Karpas-422 (cell line): ENCODE measurements around the gene TMEM271. TPM values are rescaled to one million over a fixed set of nuclear protein-coding genes. Genes with fewer than 3 reads are reported as not detected.

ENCODE experiments used
- DNase-seq: peaks from one replicate; pipeline ENCODE4 v3.0.0-alpha.2; 2015
- H2AFZ ChIP-seq: fragments of 200-600 bp; sonication (generic); 2 replicates; pipeline ENCODE4 v1.6.1; 2014; ENCODE audit warnings: antibody characterized with exemption, low read length, mixed read lengths
- H3K27ac ChIP-seq: fragments of 200-600 bp; sonication (generic); 2 replicates; pipeline ENCODE4 v1.5.1; 2014; ENCODE audit warnings: mild to moderate bottlenecking, low read length, moderate library complexity
- H3K27me3 ChIP-seq: fragments of 200-600 bp; sonication (generic); 2 replicates; pipeline ENCODE4 v1.6.1; 2014; ENCODE audit warnings: low read length, mixed read lengths
- H3K36me3 ChIP-seq: fragments of 200-600 bp; sonication (generic); 2 replicates; pipeline ENCODE4 v1.6.1; 2014; ENCODE audit warnings: low read length, mixed read lengths; ENCODE audit not compliant: insufficient read depth
- H3K4me1 ChIP-seq: fragments of 200-600 bp; sonication (generic); 2 replicates; pipeline ENCODE4 v1.6.1; 2014; ENCODE audit warnings: mild to moderate bottlenecking, low read length, mixed read lengths
- H3K4me2 ChIP-seq: fragments of 200-600 bp; sonication (generic); 2 replicates; pipeline ENCODE4 v1.6.1; 2014; ENCODE audit warnings: low read length, low read depth, mild to moderate bottlenecking; ENCODE audit not compliant: poor library complexity, severe bottlenecking
- H3K4me3 ChIP-seq: fragments of 200-600 bp; sonication (generic); 2 replicates; pipeline ENCODE4 v1.5.1; 2014; ENCODE audit warnings: mild to moderate bottlenecking, antibody characterized with exemption, low read length, mixed read lengths
- H3K79me2 ChIP-seq: fragments of 200-600 bp; sonication (generic); 2 replicates; pipeline ENCODE4 v1.6.1; 2014; ENCODE audit warnings: mild to moderate bottlenecking, low read length, mixed read lengths
- H3K9ac ChIP-seq: fragments of 200-600 bp; sonication (generic); 2 replicates; pipeline ENCODE4 v1.6.0; 2014; ENCODE audit warnings: low read length
- H3K9me2 ChIP-seq: fragments of 200-600 bp; sonication (generic), shearing (Covaris generic); replicated peaks from 2 replicates; pipeline ENCODE4 v1.6.0; 2014; ENCODE audit warnings: mild to moderate bottlenecking, low read length, moderate library complexity; ENCODE audit not compliant: insufficient read depth
- H3K9me3 ChIP-seq: fragments of 300-700, 200-600 bp; sonication (generic); 2 replicates; pipeline ENCODE4 v1.6.1; 2014; ENCODE audit warnings: low read length, mixed read lengths
- H4K20me1 ChIP-seq: fragments of 200-600 bp; sonication (generic); 2 replicates; pipeline ENCODE4 v1.6.1; 2014; ENCODE audit warnings: mild to moderate bottlenecking, antibody characterized with exemption, low read length, low read depth; ENCODE audit not compliant: insufficient read depth
- total RNA-seq: library from RNA; depleted of rRNA; stranded (reverse); fragments of >200 nt; shearing (Covaris generic); gene quantifications from 2 replicates; pipeline ENCODE4 v1.2.3, GENCODE V29; 2014; ENCODE audit warnings: low replicate concordance; rRNA removed

The TMEM271 gene
- total RNA-seq, 1 experiment from 2014 or later: not detected

DNA sequence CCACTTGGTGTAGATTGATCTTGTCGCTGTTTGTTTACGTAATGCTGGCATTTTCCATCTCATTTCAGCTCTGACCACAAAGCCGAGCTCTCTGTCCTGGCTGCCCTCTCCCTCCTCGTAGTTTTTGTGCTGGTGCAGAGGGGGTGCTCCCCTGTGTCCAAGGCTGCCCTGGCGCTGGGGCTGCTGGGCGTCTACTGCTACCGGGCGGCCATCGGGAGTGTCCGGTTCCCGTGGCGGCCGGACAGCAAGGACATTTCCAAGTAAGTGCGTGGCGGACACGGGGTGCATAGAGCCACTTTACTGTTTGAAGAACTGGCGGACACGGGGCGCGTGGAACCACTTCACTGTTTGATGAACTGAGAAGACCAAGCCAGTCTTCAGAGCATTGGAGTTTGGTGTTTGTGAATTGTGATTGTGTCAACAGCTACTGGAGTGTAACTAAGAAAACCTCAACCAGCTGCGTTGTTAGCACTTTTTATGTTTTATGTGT, 49.1 kb downstream of the TMEM271 start:
- Histone ChIP-seq H3K9me3 (no peaks in the 10 kb centered on the region; the same call in 1 of the 2 replicates), H4K20me1 (no peaks in the 10 kb centered on the region), H3K79me2 (no peaks in the 10 kb centered on the region), H3K9me2 (no peaks in the 10 kb centered on the region), H3K36me3 (peaks cover 57% of the 10 kb centered on the region), H3K4me2 (no peak overlapping the region), H3K27ac (no peak overlapping the region), H3K4me1 (no peaks in the 10 kb centered on the region), H2AFZ (no peak overlapping the region), H3K4me3 (no peak overlapping the region), H3K9ac (no peak overlapping the region), H3K27me3 (no peaks in the 10 kb centered on the region)
- DNase-seq: no peak

DNA sequence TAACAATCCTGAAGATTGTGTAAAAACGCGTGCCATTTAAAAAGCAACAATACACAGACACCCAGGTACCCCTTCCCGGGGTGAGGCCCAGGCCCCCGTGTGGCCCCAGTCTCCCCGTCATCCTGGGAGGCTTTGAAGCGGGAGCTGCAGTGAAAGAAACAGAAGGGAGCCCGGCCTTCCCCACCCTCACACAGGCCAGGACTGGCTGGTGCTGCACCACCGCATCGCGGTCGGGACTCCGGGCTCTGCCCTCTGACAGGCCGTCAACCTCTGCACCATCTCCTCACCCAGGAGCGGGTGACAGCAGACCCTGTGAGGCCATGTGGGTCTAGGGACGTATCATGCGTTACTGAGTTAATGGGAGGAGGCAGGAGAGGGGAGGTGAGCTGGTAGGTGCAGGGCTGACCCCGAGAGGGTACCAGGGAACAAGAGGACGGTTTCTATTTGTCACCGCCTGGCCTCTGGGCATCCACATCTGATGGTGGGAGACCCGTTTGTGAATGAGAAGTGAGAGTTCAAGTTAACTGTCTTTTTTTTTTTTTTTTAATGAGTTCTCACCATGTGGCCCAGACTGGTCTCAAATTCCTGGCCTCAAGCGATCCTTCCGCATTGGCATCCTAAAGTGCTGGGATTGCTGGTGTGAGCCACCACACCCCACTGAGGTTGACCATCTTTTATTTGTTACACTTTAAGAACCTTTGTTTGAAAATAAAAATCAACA, 49.7 kb downstream of the TMEM271 start:
- Histone ChIP-seq H3K4me1 (no peaks in the 10 kb centered on the region), H3K9me3 (no peaks in the 10 kb centered on the region)
- DNase-seq: no peak

DNA sequence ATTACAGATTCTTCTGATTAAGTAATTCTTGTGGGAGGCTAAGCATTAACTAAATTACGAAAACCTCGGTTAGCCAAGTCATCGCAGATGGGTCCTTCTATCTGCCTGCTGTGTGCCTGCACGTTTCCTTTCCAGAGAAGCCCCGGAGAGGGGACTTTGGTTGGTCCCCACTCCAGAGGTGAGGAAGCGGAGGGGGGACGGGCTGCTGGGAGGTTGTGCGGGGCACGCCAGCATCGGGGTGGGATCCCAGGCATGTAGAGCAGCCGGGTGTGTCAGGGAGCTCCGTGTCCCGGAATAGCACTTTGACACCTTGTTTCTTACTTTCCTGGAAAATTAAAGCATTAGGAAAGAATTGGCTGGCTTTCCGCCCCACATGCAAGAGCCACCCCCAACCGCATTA, 50.4 kb downstream of the TMEM271 start:
- Histone ChIP-seq H3K9me3 (no peaks in the 10 kb centered on the region), H4K20me1 (no peaks in the 10 kb centered on the region), H3K4me1 (no peaks in the 10 kb centered on the region), H3K27me3 (no peaks in the 10 kb centered on the region), H2AFZ (no peak overlapping the region), H3K36me3 (peaks cover 56% of the 10 kb centered on the region), H3K27ac (no peak overlapping the region), H3K9ac (no peak overlapping the region), H3K4me3 (no peak overlapping the region), H3K4me2 (no peak overlapping the region), H3K9me2 (no peaks in the 10 kb centered on the region), H3K79me2 (no peaks in the 10 kb centered on the region)
- no peak for DNase-seq

More for the DNA sequence above, 49.7 kb downstream of the TMEM271 start:
- no peaks in the 10 kb centered on the region for H4K20me1 ChIP-seq
- no peaks in the 10 kb centered on the region for H3K27me3 ChIP-seq
- H3K79me2 ChIP-seq: no peaks in the 10 kb centered on the region
- H3K27ac ChIP-seq: no peak overlapping the region
- no peak overlapping the region for H3K4me3 ChIP-seq
- no peaks in the 10 kb centered on the region for H3K9me2 ChIP-seq
- H2AFZ ChIP-seq: no peak overlapping the region
- peaks cover 61% of the 10 kb centered on the region for H3K36me3 ChIP-seq
- H3K4me2 ChIP-seq: no peak overlapping the region
- H3K9ac ChIP-seq: no peak overlapping the region

DNA sequence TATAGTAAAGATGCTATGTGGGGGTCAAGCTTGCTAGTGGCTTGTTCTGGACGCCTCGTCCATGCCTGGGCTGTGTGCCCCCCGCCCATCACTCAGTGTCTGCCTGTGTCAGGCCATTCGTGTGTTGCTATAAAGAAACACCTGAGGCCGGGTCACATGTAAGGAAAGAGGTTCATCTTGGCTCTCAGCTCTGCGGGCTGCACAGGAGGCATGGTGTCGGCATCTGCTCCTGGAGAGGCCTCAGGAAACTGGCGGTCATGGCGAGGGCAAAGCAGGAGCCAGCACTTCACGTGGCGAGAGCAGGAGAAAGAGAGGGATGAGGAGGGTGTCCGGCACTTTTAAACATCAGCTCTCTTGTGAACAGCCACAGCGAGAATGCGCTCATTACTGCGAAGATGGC, 51.9 kb downstream of the TMEM271 start:
- Histone ChIP-seq H3K27me3 (no peaks in the 10 kb centered on the region), H3K36me3 (peaks cover 44% of the 10 kb centered on the region), H3K9me2 (no peaks in the 10 kb centered on the region), H3K9ac (no peak overlapping the region), H3K9me3 (no peaks in the 10 kb centered on the region), H3K4me1 (no peaks in the 10 kb centered on the region), H3K27ac (no peak overlapping the region), H3K79me2 (no peaks in the 10 kb centered on the region), H4K20me1 (no peaks in the 10 kb centered on the region), H2AFZ (no peak overlapping the region), H3K4me2 (no peak overlapping the region), H3K4me3 (no peak overlapping the region)
- no peak for DNase-seq

Other genes with a start within 250 kb of the TMEM271 start
- gene ZNF141, start 238.5 kb downstream of the TMEM271 start, total RNA-seq: 71.9 and 133 TPM in 2 replicates
- 73.1 and 105 TPM in 2 replicates for gene ZNF721, start 77.1 kb downstream of the TMEM271 start, total RNA-seq
- 50.8 and 72.6 TPM in 2 replicates for gene PIGG, start 77.1 kb downstream of the TMEM271 start, total RNA-seq
- not detected in 2 replicates for gene PDE6B, start 49.3 kb upstream of the TMEM271 start, total RNA-seq
- 334 and 357 TPM in 2 replicates for gene ATP5ME, start 98.0 kb upstream of the TMEM271 start, total RNA-seq
- 50.5 and 72.2 TPM in 2 replicates for gene MYL5, start 98.2 kb upstream of the TMEM271 start, total RNA-seq
- gene SLC49A3, start 112.9 kb upstream of the TMEM271 start, total RNA-seq: not detected in 2 replicates
- 18.0 and 18.7 TPM in 2 replicates for gene PCGF3, start 129.5 kb upstream of the TMEM271 start, total RNA-seq
- gene CPLX1, start 249.8 kb upstream of the TMEM271 start, total RNA-seq: 0.40 and 3.1 TPM in 2 replicates